Retinal pigment epithelial cell (primary cell): ENCODE data around the gene MEGF6.
A peak's percentile ranks its signal among the peaks of the same experiment; 100 is the strongest.
"Not testable (repeated sequence)": the region's sequence is repeated elsewhere in the genome, so short reads cannot be mapped to it uniquely, and the experiment has no call there.

ENCODE experiments used
- DNase-seq: peaks from one replicate; pipeline ENCODE4 v3.0.0-alpha.2; 2010; ENCODE audit warnings: low read depth
- H3K4me3 ChIP-seq: 2 replicates; pipeline ENCODE4 v1.5.1; 2011; ENCODE audit warnings: mild to moderate bottlenecking, low read length, control low read depth, moderate library complexity
- TF ChIP-seq, protein P1 (sequence below): conservative IDR thresholded peaks from 2 replicates; pipeline ENCODE4 v1.5.1; 2011; ENCODE audit warnings: low read depth, low read length, control low read depth, inconsistent platforms

The MEGF6 gene

DNA sequence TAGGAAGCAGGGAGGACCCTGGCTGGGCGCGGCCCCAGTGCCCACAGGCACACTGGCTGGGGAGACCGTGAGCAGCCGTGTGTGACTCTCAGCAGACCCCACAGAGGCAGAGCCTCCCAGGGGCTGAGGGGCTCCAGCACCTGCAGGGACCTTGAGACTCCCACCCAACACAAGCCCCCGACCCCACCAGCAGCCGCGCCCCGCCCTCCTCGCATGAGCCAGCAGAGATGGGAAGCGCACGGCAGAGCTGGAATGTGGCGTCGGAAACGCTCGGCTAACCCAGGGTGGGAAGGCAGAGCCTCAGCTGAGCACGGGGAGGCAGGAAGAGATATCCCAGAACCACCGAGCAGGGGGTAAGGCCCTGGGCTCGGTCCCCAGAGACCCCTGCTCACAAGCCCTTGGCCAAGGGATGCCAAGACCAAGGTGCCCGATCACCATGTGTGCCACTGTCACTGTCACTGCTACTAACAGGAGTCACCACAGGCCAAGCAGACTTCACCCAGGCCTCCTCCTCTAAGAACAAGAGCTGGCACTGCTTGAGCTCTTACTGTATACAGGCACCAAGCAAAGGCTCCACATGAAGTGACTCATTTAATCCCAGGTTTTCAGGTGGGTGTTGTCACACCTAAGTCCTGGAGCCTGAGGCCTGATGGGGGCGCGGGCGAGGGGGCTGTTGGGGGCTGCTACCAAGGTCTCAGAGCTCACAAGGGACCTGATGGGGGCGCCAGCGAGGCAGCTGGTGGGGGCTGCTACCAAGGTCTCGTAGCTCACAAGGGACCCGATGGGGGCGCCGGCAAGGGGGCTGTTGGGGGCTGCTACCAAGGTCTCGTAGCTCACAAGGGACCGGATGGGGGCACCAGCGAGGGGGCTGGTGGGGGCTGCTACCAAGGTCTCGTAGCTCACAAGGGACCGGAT is 20.1 kb downstream of the MEGF6 start:
- no peak for DNase-seq
- H3K4me3 ChIP-seq: no peak overlapping the region
- TF ChIP-seq, protein P1, sequence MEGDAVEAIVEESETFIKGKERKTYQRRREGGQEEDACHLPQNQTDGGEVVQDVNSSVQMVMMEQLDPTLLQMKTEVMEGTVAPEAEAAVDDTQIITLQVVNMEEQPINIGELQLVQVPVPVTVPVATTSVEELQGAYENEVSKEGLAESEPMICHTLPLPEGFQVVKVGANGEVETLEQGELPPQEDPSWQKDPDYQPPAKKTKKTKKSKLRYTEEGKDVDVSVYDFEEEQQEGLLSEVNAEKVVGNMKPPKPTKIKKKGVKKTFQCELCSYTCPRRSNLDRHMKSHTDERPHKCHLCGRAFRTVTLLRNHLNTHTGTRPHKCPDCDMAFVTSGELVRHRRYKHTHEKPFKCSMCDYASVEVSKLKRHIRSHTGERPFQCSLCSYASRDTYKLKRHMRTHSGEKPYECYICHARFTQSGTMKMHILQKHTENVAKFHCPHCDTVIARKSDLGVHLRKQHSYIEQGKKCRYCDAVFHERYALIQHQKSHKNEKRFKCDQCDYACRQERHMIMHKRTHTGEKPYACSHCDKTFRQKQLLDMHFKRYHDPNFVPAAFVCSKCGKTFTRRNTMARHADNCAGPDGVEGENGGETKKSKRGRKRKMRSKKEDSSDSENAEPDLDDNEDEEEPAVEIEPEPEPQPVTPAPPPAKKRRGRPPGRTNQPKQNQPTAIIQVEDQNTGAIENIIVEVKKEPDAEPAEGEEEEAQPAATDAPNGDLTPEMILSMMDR: peak; percentile 12

DNA sequence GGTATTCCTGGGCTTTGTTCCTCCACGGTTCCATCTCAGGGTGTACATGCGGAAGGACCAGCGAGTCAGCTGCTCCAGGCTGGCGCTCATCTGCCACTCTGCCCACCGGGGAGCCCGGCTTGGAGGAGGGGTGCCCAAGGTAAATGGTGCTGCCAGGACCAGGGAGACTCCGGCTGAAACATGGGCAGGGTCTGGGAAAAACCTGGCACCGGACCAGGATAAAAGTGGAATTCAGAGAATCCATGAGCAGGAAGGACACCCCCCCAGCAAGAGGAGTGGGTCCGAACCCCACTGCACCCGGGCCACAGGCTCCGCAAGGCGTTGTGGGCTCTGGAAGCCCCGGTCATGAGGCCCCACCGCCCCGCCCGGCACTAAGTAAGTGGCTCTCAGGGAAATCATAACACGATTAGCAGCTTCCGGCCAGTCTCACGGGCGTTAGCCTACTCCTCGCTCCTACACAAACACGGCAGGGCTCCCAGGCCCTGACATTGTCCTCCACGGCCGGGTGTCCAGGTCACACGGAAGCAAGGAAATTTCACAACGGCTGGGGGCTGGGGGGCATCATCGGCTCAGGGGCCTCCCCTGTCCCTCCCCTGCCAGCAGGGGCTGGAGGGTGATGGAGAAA is 21.1 kb downstream of the MEGF6 start:
- no peak overlapping the region for H3K4me3 ChIP-seq
- DNase-seq: peak; percentile 37
- TF ChIP-seq, protein P1: no peak

DNA sequence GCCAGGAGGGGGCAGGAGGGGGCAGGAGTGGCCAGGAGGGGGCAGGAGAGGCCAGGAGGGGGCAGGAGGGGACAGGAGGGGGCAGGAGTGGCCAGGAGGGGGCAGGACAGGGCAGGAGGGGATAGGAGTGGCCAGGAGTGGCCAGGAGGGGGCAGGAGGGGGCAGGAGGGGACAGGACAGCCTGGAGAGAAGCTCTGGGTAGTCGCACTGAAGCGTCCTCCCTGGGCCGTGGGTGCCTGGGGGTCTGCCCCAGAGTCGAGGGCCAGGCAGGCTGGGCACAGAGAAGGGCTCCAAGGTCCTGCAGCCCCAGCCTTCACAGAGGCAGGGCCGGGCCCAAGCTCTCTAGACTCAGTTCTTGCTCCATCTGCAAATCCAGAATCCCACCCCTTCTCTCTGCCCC is 22.9 kb downstream of the MEGF6 start:
- H3K4me3 ChIP-seq: no peak overlapping the region
- TF ChIP-seq, protein P1: peak; percentile 16
- no peak for DNase-seq

DNA sequence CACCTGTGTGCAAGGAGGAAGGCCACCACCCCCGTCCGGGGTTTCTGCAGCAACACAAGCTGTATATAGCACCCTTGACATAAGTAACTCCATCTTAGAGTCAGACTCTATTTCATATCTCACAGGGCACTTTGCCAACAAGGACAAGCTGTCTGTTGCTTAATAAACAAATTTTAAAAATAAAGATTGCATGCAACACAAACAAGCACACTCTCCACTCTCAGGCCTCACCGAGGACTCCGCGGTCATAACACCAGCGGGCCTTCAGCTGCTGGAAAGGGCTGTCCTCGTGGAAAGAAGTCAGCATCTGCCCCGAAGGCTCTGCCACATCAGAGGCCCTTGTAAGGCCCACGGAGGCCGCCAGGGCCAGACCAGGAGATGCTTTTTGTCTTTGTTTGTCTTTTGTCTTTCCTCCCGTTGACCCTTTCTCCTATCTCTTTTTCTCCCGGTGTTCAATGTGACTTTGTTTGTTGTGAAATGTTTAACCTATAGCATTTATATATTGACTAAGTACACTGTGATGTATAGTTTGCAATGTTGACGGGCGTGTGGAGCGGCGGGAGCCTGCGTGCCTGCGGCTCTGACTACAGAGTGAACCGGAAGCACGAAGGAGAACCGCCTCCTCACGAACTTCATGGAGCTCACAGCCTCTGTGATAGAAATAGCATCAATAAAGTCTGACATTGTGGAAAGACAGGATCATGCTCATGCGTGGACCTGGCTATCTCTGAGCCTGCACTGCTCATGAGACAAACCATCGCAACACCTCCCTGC is 24.1 kb downstream of the MEGF6 start:
- no peak overlapping the region for H3K4me3 ChIP-seq
- DNase-seq: no peak
- TF ChIP-seq, protein P1: no peak

DNA sequence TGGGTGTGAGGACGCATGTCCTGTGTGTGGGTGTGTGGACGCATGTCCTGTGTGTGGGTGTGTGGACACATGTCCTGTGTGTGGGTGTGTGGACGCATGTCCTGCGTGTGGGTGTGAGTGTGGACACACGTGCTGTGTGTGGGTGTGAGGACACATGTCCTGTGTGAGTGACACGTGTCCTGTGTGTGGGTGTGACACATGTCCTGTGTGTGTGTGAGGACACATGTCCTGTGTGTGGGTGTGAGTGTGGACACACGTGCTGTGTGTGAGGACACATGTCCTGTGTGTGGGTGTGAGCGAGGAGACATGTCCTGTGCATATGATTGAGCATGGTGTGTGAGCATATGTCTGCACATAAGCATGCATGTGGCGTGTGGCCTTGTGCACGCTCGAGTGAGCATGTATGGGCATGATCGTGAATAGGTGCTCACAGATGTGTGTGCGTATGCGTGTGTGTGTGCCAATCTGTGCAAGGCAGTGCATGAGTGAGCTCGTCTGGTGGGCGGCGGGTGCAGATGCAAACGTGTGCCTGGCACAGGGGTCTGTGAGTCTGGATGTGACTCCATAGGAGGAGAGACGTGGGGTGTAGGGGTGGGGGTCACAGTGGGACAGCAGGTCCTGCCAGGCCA is 25.3 kb downstream of the MEGF6 start:
- TF ChIP-seq, protein P1: no peak
- no peak for DNase-seq
- H3K4me3 ChIP-seq: no peak overlapping the region

DNA sequence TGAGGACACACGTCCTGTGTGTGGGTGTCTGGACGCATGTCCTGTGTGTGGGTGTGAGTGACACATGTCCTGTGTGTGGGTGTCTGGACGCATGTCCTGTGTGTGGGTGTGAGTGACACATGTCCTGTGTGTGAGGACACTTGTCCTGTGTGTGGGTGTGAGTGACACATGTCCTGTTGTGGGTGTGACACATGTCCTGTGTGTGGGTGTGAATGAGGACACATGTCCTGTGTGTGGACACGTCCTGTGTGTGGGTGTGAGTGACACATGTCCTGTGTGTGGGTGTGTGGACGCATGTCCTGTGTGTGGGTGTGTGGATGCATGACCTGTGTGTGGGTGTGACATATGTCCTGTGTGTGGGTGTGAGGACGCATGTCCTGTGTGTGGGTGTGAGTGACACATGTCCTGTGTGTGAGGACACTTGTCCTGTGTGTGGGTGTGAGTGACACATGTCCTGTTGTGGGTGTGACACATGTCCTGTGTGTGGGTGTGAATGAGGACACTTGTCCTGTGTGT is 25.9 kb downstream of the MEGF6 start:
- DNase-seq, H3K4me3 ChIP-seq: not testable (repeated sequence)

DNA sequence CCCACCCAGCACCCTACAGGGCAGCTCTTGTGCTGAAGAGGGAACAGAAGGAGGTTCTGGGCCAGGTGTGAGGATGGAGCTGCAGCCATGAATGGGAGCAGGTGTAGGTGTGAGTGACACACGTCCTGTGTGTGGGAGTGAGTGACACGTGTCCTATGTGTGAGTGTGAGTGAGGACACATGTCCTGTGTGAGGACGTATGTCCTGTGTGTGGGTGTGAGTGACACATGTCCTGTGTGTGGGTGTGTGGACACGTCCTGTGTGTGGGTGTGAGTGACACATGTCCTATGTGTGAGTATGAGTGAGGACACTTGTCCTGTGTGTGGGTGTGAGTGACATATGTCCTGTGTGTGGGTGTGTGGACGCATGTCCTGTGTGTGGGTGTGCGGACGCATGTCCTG is 26.4 kb downstream of the MEGF6 start:
- TF ChIP-seq, protein P1: no peak
- H3K4me3 ChIP-seq: no peak overlapping the region
- no peak for DNase-seq

DNA sequence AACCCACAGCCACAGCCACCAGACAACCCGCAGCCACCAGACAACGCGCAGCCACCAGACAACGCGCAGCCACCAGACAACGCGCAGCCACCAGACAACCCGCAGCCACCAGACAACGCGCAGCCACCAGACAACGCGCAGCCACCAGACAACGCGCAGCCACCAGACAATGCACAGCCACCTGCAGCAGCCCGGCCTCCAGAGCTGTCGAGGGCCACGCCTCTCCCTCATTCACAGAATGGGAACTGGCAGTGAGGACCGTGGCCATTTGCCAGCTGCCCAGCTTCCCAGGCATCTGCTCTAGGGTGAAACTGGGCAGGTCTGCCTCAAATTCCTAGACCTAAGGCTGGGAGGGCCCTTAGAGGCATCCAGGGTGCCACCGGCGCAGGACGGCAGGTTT is 27.6 kb downstream of the MEGF6 start:
- H3K4me3 ChIP-seq, DNase-seq: not testable (repeated sequence)
